Activated CD4-positive, alpha-beta T cell treated with anti-CD3 and anti-CD28 coated beads, Interleukin-2, amount 10 ng/mL, durations not matched to agents 7 days and 5 days (primary cell): ENCODE measurements around the gene ADAMTS9. TPM values are rescaled to one million over a fixed set of nuclear protein-coding genes. Genes with fewer than 3 reads are reported as not detected.

Source experiments
- CTCF ChIA-PET: fragments of 350-600 bp; sonication (Branson Sonifier 250); formaldehyde crosslinking; loops from one replicate; lab custom pipeline; 2021; ENCODE audit warnings: antibody characterized with exemption; lab: Charles Lee
- POLR2A ChIA-PET: fragments of 350-600 bp; sonication (Branson Sonifier 250); formaldehyde crosslinking; loops from one replicate; lab custom pipeline; 2021; ENCODE audit warnings: antibody characterized with exemption; lab: Charles Lee
- DNase-seq: peaks from one replicate; pipeline ENCODE4 v3.0.0-alpha.2; 2020
- H3K27ac Mint-ChIP-seq: one replicate; pipeline ENCODE4 v1.8.0; 2021; ENCODE audit warnings: mild to moderate bottlenecking, moderate library complexity, mixed read lengths
- H3K27me3 Mint-ChIP-seq: one replicate; pipeline ENCODE4 v1.8.0; 2021; ENCODE audit warnings: mixed read lengths
- H3K36me3 Mint-ChIP-seq: one replicate; pipeline ENCODE4 v1.8.0; 2021; ENCODE audit warnings: low read depth, mixed read lengths
- H3K4me1 Mint-ChIP-seq: one replicate; pipeline ENCODE4 v1.8.0; 2021; ENCODE audit warnings: mixed read lengths
- H3K4me3 Mint-ChIP-seq: one replicate; pipeline ENCODE4 v1.8.0; 2021; ENCODE audit warnings: mild to moderate bottlenecking, moderate library complexity, mixed read lengths
- H3K9me3 Mint-ChIP-seq: one replicate; pipeline ENCODE4 v1.8.0; 2021; ENCODE audit warnings: mixed read lengths
- total RNA-seq, 2 experiments: library from RNA; stranded (reverse); gene quantifications; one replicate each; pipeline ENCODE4 v1.2.3, GENCODE V29; 2021

The ADAMTS9 gene
- total RNA-seq: not detected

GRCh38 chr3:64687781-64688604 lies at the start of gene ADAMTS9:
ADAMTS9 (minus strand) TSS chr3:64688000; CDS start chr3:64687657, 343 bp downstream.
- no peak for DNase-seq
- ChIA-PET CTCF (no interaction called here), POLR2A (no interaction called here)
- H3K9me3 Mint-ChIP-seq: no peaks in the 10 kb centered on the region
- H3K27ac Mint-ChIP-seq: no peak within 1 kb of the TSS
- H3K27me3 Mint-ChIP-seq: peaks cover 58% of the 10 kb centered on the region
- H3K36me3 Mint-ChIP-seq: no peaks in the 10 kb centered on the region
- peaks cover 2% of the 10 kb centered on the region for H3K4me1 Mint-ChIP-seq
- H3K4me3 Mint-ChIP-seq: no peak within 1 kb of the TSS

- no peak for DNase-seq
- ChIA-PET CTCF (interaction anchor here (0.6 kb wide), 1 partner anchor 69 kb away, joined by 3 read pairs; no protein-coding TSS in a partner anchor), POLR2A (no interaction called here)
- Mint-ChIP-seq H3K27me3 (no peaks in the 10 kb centered on the region), H3K27ac (no peak overlapping the region), H3K9me3 (peaks cover 2% of the 10 kb centered on the region), H3K4me3 (no peak overlapping the region), H3K36me3 (no peaks in the 10 kb centered on the region), H3K4me1 (no peaks in the 10 kb centered on the region)
These were observed 44.8 kb upstream of the ADAMTS9 start for GRCh38 chr3:64732576-64732975.

- H3K4me1 Mint-ChIP-seq: no peaks in the 10 kb centered on the region
- no peak for DNase-seq
- H3K27ac Mint-ChIP-seq: no peak overlapping the region
- POLR2A ChIA-PET: no interaction called here
- H3K4me3 Mint-ChIP-seq: no peak overlapping the region
- H3K27me3 Mint-ChIP-seq: no peaks in the 10 kb centered on the region
- peaks cover 2% of the 10 kb centered on the region for H3K9me3 Mint-ChIP-seq
- CTCF ChIA-PET: no interaction called here
- H3K36me3 Mint-ChIP-seq: no peaks in the 10 kb centered on the region
These were observed 42.9 kb upstream of the ADAMTS9 start for GRCh38 chr3:64730681-64731080.

- POLR2A ChIA-PET: no interaction called here
- no peaks in the 10 kb centered on the region for H3K9me3 Mint-ChIP-seq
- no peak overlapping the region for H3K27ac Mint-ChIP-seq
- no peak overlapping the region for H3K4me3 Mint-ChIP-seq
- no peak for DNase-seq
- H3K36me3 Mint-ChIP-seq: no peaks in the 10 kb centered on the region
- no peaks in the 10 kb centered on the region for H3K27me3 Mint-ChIP-seq
- CTCF ChIA-PET: no interaction called here
- no peaks in the 10 kb centered on the region for H3K4me1 Mint-ChIP-seq
These were observed 41.2 kb upstream of the ADAMTS9 start for GRCh38 chr3:64728994-64729393.

GRCh38 chr3:64728428-64728827 lies 40.6 kb upstream of the ADAMTS9 start:
- ChIA-PET POLR2A (no interaction called here), CTCF (no interaction called here)
- H3K27me3 Mint-ChIP-seq: no peaks in the 10 kb centered on the region

GRCh38 chr3:64726414-64727090 lies 38.8 kb upstream of the ADAMTS9 start:
- Mint-ChIP-seq H3K4me1 (no peaks in the 10 kb centered on the region), H3K36me3 (no peaks in the 10 kb centered on the region), H3K9me3 (no peaks in the 10 kb centered on the region), H3K27me3 (no peaks in the 10 kb centered on the region), H3K4me3 (no peak overlapping the region), H3K27ac (no peak overlapping the region)
- no peak for DNase-seq
- CTCF ChIA-PET: interaction anchor here (0.5 kb wide), 1 partner anchor 858 kb away, joined by 3 read pairs; no protein-coding TSS in a partner anchor
- POLR2A ChIA-PET: no interaction called here

More at GRCh38 chr3:64728428-64728827, 40.6 kb upstream of the ADAMTS9 start:
- H3K9me3 Mint-ChIP-seq: no peaks in the 10 kb centered on the region
- no peak for DNase-seq
- H3K4me1 Mint-ChIP-seq: no peaks in the 10 kb centered on the region
- no peaks in the 10 kb centered on the region for H3K36me3 Mint-ChIP-seq
- no peak overlapping the region for H3K27ac Mint-ChIP-seq
- H3K4me3 Mint-ChIP-seq: no peak overlapping the region

- CTCF ChIA-PET: no interaction called here
These were observed 31.2 kb upstream of the ADAMTS9 start for GRCh38 chr3:64718976-64719375.

GRCh38 chr3:64717872-64718613 lies 30.2 kb upstream of the ADAMTS9 start:
- ChIA-PET CTCF (no interaction called here), POLR2A (no interaction called here)
- Mint-ChIP-seq H3K27me3 (no peaks in the 10 kb centered on the region), H3K4me1 (no peaks in the 10 kb centered on the region), H3K36me3 (no peaks in the 10 kb centered on the region), H3K9me3 (no peaks in the 10 kb centered on the region), H3K4me3 (no peak overlapping the region), H3K27ac (no peak overlapping the region)
- DNase-seq: no peak

More at GRCh38 chr3:64718976-64719375, 31.2 kb upstream of the ADAMTS9 start:
- Mint-ChIP-seq H3K36me3 (no peaks in the 10 kb centered on the region), H3K4me3 (no peak overlapping the region), H3K9me3 (no peaks in the 10 kb centered on the region), H3K4me1 (no peaks in the 10 kb centered on the region), H3K27ac (no peak overlapping the region), H3K27me3 (no peaks in the 10 kb centered on the region)
- POLR2A ChIA-PET: no interaction called here
- no peak for DNase-seq

GRCh38 chr3:64717411-64717810 lies 29.6 kb upstream of the ADAMTS9 start:
- no peak for DNase-seq
- Mint-ChIP-seq H3K27me3 (no peaks in the 10 kb centered on the region), H3K4me1 (no peaks in the 10 kb centered on the region), H3K9me3 (no peaks in the 10 kb centered on the region), H3K4me3 (no peak overlapping the region), H3K27ac (no peak overlapping the region), H3K36me3 (no peaks in the 10 kb centered on the region)
- ChIA-PET POLR2A (no interaction called here), CTCF (no interaction called here)

- Mint-ChIP-seq H3K27ac (no peak overlapping the region), H3K36me3 (no peaks in the 10 kb centered on the region), H3K9me3 (no peaks in the 10 kb centered on the region), H3K27me3 (no peaks in the 10 kb centered on the region), H3K4me3 (no peak overlapping the region), H3K4me1 (no peaks in the 10 kb centered on the region)
- ChIA-PET CTCF (no interaction called here), POLR2A (no interaction called here)
- no peak for DNase-seq
These were observed 28.4 kb upstream of the ADAMTS9 start for GRCh38 chr3:64716110-64716710.

GRCh38 chr3:64715211-64715982 lies 27.6 kb upstream of the ADAMTS9 start:
- no peak for DNase-seq
- H3K9me3 Mint-ChIP-seq: no peaks in the 10 kb centered on the region
- H3K27ac Mint-ChIP-seq: no peak overlapping the region
- no peaks in the 10 kb centered on the region for H3K36me3 Mint-ChIP-seq
- ChIA-PET CTCF (no interaction called here), POLR2A (no interaction called here)
- H3K4me3 Mint-ChIP-seq: no peak overlapping the region
- H3K27me3 Mint-ChIP-seq: no peaks in the 10 kb centered on the region
- H3K4me1 Mint-ChIP-seq: no peaks in the 10 kb centered on the region

- Mint-ChIP-seq H3K36me3 (no peaks in the 10 kb centered on the region), H3K27ac (no peak overlapping the region), H3K4me3 (no peak overlapping the region), H3K4me1 (no peaks in the 10 kb centered on the region), H3K9me3 (no peaks in the 10 kb centered on the region), H3K27me3 (no peaks in the 10 kb centered on the region)
- CTCF ChIA-PET: no interaction called here
- POLR2A ChIA-PET: no interaction called here
- DNase-seq: no peak
These were observed 20.7 kb upstream of the ADAMTS9 start for GRCh38 chr3:64708456-64708855.
